ENCODE results near the gene NAA20. TPM values are rescaled to one million over a fixed set of nuclear protein-coding genes. Genes with fewer than 3 reads are reported as not detected.

Gene NAA20
- total RNA-seq, 1 donor from 2014 or later = 38.9 TPM

DNA sequence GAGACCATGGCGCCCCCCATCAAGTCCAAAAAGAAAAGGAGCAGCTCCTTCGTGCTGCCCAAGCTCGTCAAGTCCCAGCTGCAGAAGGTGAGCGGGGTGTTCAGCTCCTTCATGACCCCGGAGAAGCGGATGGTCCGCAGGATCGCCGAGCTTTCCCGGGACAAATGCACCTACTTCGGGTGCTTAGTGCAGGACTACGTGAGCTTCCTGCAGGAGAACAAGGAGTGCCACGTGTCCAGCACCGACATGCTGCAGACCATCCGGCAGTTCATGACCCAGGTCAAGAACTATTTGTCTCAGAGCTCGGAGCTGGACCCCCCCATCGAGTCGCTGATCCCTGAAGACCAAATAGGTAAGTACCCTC, 41.7 kb upstream of the NAA20 start:
- DNase-seq (ENCODE audit: low spot score in 2 of 2, unreplicated experiment in 2 of 2) = no peak
- peaks cover 49% of the 10 kb centered on the region for H3K4me1 Mint-ChIP-seq
- H3K9me3 Mint-ChIP-seq = no peaks in the 10 kb centered on the region
- H3K27ac Mint-ChIP-seq = peak overlapping the region; percentile 98
- H3K4me3 Mint-ChIP-seq = peak overlapping the region; percentile 67
- TF ChIP-seq, protein P1, sequence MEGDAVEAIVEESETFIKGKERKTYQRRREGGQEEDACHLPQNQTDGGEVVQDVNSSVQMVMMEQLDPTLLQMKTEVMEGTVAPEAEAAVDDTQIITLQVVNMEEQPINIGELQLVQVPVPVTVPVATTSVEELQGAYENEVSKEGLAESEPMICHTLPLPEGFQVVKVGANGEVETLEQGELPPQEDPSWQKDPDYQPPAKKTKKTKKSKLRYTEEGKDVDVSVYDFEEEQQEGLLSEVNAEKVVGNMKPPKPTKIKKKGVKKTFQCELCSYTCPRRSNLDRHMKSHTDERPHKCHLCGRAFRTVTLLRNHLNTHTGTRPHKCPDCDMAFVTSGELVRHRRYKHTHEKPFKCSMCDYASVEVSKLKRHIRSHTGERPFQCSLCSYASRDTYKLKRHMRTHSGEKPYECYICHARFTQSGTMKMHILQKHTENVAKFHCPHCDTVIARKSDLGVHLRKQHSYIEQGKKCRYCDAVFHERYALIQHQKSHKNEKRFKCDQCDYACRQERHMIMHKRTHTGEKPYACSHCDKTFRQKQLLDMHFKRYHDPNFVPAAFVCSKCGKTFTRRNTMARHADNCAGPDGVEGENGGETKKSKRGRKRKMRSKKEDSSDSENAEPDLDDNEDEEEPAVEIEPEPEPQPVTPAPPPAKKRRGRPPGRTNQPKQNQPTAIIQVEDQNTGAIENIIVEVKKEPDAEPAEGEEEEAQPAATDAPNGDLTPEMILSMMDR (IDR thresholded peaks at IDR 0.05; ENCODE audit: unreplicated experiment) = no peak
- no peaks in the 10 kb centered on the region for H3K27me3 Mint-ChIP-seq (ENCODE audit: low read depth)
- peaks cover 29% of the 10 kb centered on the region for H3K36me3 Mint-ChIP-seq

DNA sequence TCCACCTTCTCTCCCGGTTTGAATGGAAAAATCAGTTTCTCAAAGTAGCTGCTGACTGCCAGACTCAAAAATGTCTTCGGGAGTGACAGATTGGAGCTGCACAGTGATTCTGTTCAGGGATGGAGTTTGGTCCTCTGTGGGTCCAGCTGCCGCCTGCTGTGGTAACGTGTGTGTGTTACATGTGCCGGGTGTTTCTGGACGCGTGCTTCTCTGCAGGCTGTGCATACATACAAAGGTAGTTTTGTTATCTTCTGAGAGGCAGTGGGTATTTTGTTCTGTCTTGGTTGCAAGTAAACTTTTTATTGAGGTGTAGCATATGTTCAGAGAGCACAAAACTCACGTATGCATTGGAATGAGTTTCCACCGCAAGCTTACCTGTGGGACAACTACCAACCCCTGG, 41.3 kb upstream of the NAA20 start:
- Mint-ChIP-seq H3K4me1 (peaks cover 49% of the 10 kb centered on the region), H3K9me3 (no peaks in the 10 kb centered on the region), H3K4me3 (peak overlapping the region; percentile 67), H3K36me3 (peaks cover 25% of the 10 kb centered on the region), H3K27ac (peak overlapping the region; percentile 98), H3K27me3 (ENCODE audit: low read depth) (no peaks in the 10 kb centered on the region)
- DNase-seq (ENCODE audit: low spot score in 2 of 2, unreplicated experiment in 2 of 2) = no peak
- TF ChIP-seq, protein P1 (IDR thresholded peaks at IDR 0.05; ENCODE audit: unreplicated experiment) = no peak

DNA sequence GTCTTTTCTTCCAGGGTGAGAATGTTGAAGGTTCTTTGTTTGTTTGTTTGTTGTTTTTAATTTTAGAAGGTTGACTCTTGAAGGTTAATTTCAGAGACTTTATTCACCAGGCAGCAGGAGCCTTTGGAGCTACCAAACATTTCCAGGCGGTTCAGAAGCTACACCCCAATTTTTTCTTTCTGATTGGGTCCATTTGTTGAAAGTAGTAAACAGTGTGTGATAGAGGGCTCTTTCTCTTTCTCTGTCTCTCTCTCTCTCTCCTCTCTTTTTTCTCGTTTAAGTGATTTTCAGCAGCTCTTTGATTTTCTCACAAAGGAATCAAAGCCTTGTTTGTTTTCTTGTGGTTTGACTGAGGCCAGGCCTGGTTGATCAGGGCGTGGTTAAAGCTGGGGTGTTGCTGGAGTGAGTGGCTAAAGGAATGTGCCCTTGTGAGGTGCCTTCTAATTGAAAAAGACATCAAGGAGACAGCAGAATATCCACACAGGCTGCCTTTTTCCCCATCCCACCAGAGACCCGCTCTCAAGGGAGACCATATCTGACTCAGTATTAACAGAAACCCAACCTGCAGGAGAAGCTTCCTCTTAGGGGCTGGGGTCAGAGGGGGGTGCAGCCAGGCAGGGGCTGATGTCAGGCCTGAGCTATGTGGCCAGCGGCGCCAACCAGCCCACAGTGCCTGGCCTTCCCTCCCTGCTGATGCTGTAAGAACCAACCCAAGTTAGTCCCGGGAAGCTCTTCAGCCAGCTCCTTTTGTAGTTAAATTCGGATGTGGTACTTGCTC, 40.4 kb upstream of the NAA20 start:
- Mint-ChIP-seq H3K27ac (peak overlapping the region; percentile 98), H3K36me3 (peaks cover 20% of the 10 kb centered on the region), H3K4me1 (peaks cover 57% of the 10 kb centered on the region), H3K27me3 (ENCODE audit: low read depth) (no peaks in the 10 kb centered on the region), H3K4me3 (peak overlapping the region; percentile 67), H3K9me3 (no peaks in the 10 kb centered on the region)
- DNase-seq (ENCODE audit: low spot score in 2 of 2, unreplicated experiment in 2 of 2) = no peak
- TF ChIP-seq, protein P1 (IDR thresholded peaks at IDR 0.05; ENCODE audit: unreplicated experiment) = no peak

DNA sequence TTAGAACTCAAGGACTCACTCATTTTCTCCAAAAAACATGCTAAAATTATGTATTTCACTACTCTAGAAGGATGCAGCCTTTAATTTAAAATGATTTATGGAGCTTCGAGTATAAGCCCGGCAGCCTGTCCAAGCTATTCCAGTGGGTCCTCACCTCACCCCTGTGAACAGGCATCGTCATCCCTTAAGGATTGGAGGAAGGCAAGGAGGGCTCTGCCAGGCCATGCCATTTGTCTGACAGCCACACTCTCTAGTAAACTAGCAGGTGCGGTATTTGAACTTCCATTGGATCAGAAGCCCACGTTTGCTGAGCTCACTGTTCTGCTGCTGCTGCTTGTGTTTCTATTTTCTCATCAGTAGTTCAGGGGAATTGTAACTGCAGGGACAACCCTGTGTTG, 39.8 kb upstream of the NAA20 start:
- peak overlapping the region; percentile 67 for H3K4me3 Mint-ChIP-seq
- H3K36me3 Mint-ChIP-seq = peaks cover 17% of the 10 kb centered on the region
- peak overlapping the region; percentile 98 for H3K27ac Mint-ChIP-seq
- no peaks in the 10 kb centered on the region for H3K27me3 Mint-ChIP-seq (ENCODE audit: low read depth)
- no peak for DNase-seq (ENCODE audit: low spot score in 2 of 2, unreplicated experiment in 2 of 2)
- TF ChIP-seq, protein P1 (IDR thresholded peaks at IDR 0.05; ENCODE audit: unreplicated experiment) = no peak
- H3K4me1 Mint-ChIP-seq = peaks cover 59% of the 10 kb centered on the region
- no peaks in the 10 kb centered on the region for H3K9me3 Mint-ChIP-seq

DNA sequence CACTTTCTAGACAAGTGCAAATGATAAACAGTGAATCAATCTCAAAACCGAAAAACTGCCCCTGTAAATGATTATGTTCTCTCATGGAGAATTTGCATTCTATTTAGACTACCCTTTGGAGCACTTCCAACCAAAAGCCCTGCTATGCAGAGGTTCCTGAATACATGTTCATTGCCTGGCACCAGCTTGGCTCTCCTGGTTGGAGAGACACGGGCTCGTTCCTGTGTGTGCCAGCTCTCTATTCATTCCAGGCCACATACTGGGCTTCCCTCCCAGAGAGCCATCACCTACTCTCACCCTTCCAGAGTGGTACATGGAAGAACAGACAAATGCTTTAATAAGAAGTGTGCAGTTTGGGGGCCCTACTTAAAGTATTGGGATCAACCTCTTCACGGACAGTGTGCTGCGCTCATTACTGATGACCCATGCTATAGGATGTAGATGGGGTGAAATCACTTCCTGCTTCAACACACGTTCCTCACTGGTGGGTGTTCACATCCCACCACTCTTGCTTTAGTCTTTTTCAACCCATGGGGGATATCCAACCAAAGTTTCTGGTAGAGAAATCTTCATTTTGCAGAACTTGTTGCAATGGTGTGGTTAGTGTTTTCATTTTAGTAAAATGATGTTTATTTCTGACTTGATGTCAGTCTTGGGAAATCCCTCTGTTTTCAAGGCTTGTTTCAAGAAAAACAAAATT, 38.5 kb upstream of the NAA20 start:
- TF ChIP-seq, protein P1 (IDR thresholded peaks at IDR 0.05; ENCODE audit: unreplicated experiment) = no peak
- H3K9me3 Mint-ChIP-seq = no peaks in the 10 kb centered on the region
- no peak for DNase-seq (ENCODE audit: low spot score in 2 of 2, unreplicated experiment in 2 of 2)
- H3K36me3 Mint-ChIP-seq = peaks cover 13% of the 10 kb centered on the region
- H3K27ac Mint-ChIP-seq = no peak overlapping the region
- peaks cover 53% of the 10 kb centered on the region for H3K4me1 Mint-ChIP-seq
- no peak overlapping the region for H3K4me3 Mint-ChIP-seq
- no peaks in the 10 kb centered on the region for H3K27me3 Mint-ChIP-seq (ENCODE audit: low read depth)
